ENCODE measurements around the gene ASB13. TPM values are rescaled to one million over a fixed set of nuclear protein-coding genes. Genes with fewer than 3 reads are reported as not detected.

The ASB13 gene
- total RNA-seq, 1 donor = 9.1 TPM

DNA sequence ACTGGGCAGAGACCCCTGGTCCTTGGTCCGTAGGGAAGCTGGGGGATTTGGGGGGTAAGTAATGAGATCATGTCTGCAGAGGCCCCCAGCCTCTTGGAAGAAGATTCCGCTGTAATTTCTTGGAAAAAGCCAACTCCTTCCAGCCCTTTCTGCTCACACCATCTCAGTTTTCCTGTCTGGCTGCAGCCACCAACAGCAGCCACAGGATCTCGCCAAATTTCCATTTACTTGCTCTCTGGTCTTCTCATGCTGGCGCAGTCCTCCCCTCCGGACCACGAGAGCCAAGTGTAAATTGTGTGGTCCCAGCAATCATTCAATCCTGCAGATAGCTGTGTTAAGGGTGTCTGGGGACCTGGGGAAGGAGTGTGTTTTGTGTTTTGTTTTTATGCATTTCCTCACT, 49.6 kb downstream of the ASB13 start:
- TF ChIP-seq CTCF (IDR thresholded peaks at IDR 0.05; ENCODE audit: insufficient read depth, low read depth, low read length) = no peak
- no peak overlapping the region for H3K4me3 ChIP-seq (ENCODE audit: low read depth, low read length)
- DNase-seq (ENCODE audit: low read depth) = no peak

DNA sequence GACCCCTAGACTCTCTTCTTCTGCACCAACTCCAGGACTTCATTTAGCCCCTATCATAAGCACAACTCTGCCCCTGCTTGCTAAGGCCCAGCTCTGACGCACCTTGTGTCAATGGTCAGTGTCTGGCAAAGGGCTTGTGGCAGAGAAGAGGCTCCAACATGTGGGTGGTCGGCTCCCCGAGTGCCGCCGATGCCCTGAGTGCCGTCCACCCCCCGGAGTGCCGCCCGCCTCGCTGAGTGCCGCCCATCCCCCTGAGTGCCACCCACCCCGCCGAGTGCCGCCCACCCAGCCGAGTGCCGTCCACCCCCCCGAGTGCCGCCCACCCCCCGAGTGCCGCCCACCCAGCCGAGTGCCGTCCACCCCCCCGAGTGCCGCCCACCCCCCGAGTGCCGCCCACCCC, 50.3 kb downstream of the ASB13 start:
- no peak overlapping the region for H3K4me3 ChIP-seq (ENCODE audit: low read depth, low read length)
- DNase-seq (ENCODE audit: low read depth) = no peak
- TF ChIP-seq CTCF (IDR thresholded peaks at IDR 0.05; ENCODE audit: insufficient read depth, low read depth, low read length) = no peak

- H3K4me3 ChIP-seq (ENCODE audit: low read depth, low read length) = no peak overlapping the region
- DNase-seq (ENCODE audit: low read depth) = peak; percentile 17
- TF ChIP-seq CTCF (IDR thresholded peaks at IDR 0.05; ENCODE audit: insufficient read depth, low read depth, low read length) = no peak
Observed at GRCh38 chr10:5615316-5615715, 51.1 kb downstream of the ASB13 start.

- peak; percentile 69 for DNase-seq (ENCODE audit: low read depth)
- TF ChIP-seq CTCF (IDR thresholded peaks at IDR 0.05; ENCODE audit: insufficient read depth, low read depth, low read length) = no peak
- H3K4me3 ChIP-seq (ENCODE audit: low read depth, low read length) = no peak overlapping the region
Observed at GRCh38 chr10:5614155-5614721, 52.2 kb downstream of the ASB13 start.

DNA sequence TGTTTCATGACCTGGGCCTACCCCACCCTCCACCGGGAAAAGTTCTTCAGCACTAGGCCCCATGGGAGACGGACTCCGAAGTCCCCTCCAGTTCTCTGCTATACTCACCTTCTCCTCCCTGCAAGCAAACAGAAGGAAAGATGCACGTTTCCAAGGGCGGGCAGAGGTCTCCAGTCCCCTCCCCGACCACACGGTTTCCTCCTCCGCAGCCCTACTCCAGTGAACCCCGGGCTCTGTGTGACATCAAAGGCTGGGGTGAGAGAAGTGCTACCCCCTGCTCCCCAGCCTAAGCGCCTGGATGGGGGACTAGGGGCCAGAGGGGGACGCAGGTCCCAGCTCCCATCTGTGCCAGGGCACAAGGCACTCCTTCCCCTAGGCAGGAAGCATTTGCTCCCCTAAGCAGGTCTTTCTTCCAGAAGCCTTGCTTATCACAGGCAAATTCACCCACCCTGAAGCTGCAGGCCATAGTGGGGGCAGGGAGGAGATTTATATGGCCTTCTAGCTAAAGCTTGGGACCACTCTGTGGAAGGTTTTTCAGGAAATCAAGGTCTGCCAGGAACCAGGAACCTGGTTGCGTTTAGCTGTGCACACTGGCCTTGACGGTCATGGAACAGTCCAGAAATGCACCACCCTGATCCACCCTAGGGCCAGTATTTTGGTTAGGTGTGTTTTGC, 52.8 kb downstream of the ASB13 start:
- TF ChIP-seq CTCF (IDR thresholded peaks at IDR 0.05; ENCODE audit: insufficient read depth, low read depth, low read length) = no peak
- no peak for DNase-seq (ENCODE audit: low read depth)
- H3K4me3 ChIP-seq (ENCODE audit: low read depth, low read length) = no peak overlapping the region

- no peak overlapping the region for H3K4me3 ChIP-seq (ENCODE audit: low read depth, low read length)
- TF ChIP-seq CTCF (IDR thresholded peaks at IDR 0.05; ENCODE audit: insufficient read depth, low read depth, low read length) = no peak
- no peak for DNase-seq (ENCODE audit: low read depth)
Observed at GRCh38 chr10:5611899-5612680, 54.3 kb downstream of the ASB13 start.

All from fibroblast of villous mesenchyme (primary cell).